ENCODE data around the gene KDM4C. TPM values are rescaled to one million over a fixed set of nuclear protein-coding genes. Genes with fewer than 3 reads are reported as not detected.

Gene KDM4C
- total RNA-seq, 1 donor from 2014 or later: 12.7 TPM

- intact Hi-C loops (cut with DNase I): no loop called here
- no peak for TF ChIP-seq CTCF (IDR thresholded peaks at IDR 0.05)
- Histone ChIP-seq H3K4me1 (no peaks in the 10 kb centered on the region), H3K27me3 (no peaks in the 10 kb centered on the region), H3K27ac (no peak overlapping the region), H3K4me3 (no peak overlapping the region), H3K9me3 (no peaks in the 10 kb centered on the region), H3K36me3 (no peaks in the 10 kb centered on the region)
- no peak for DNase-seq (ENCODE audit: low spot score in 2 of 2)
Measured at GRCh38 chr9:7209016-7209715, 451.4 kb downstream of the KDM4C start.

- no peak overlapping the region for H3K27ac ChIP-seq
- no peak for TF ChIP-seq CTCF (IDR thresholded peaks at IDR 0.05)
- H3K9me3 ChIP-seq: no peaks in the 10 kb centered on the region
- no peaks in the 10 kb centered on the region for H3K4me1 ChIP-seq
- H3K4me3 ChIP-seq: no peak overlapping the region
- intact Hi-C loops (cut with DNase I): no loop called here
- no peak for DNase-seq (ENCODE audit: low spot score in 2 of 2)
- no peaks in the 10 kb centered on the region for H3K36me3 ChIP-seq
- no peaks in the 10 kb centered on the region for H3K27me3 ChIP-seq
Measured at GRCh38 chr9:7209990-7210389, 452.2 kb downstream of the KDM4C start.

- Histone ChIP-seq H3K36me3 (no peaks in the 10 kb centered on the region), H3K4me3 (no peak overlapping the region), H3K9me3 (no peaks in the 10 kb centered on the region), H3K27me3 (no peaks in the 10 kb centered on the region), H3K27ac (no peak overlapping the region), H3K4me1 (no peaks in the 10 kb centered on the region)
- intact Hi-C loops (cut with DNase I): no loop called here
- no peak for DNase-seq (ENCODE audit: low spot score in 2 of 2)
- TF ChIP-seq CTCF (IDR thresholded peaks at IDR 0.05): no peak
Measured at GRCh38 chr9:7210854-7211637, 453.3 kb downstream of the KDM4C start.

GRCh38 chr9:7211657-7212056, 453.9 kb downstream of the KDM4C start:
- Histone ChIP-seq H3K4me1 (no peaks in the 10 kb centered on the region), H3K27me3 (no peaks in the 10 kb centered on the region), H3K9me3 (no peaks in the 10 kb centered on the region), H3K27ac (no peak overlapping the region), H3K36me3 (no peaks in the 10 kb centered on the region), H3K4me3 (no peak overlapping the region)
- no peak for DNase-seq (ENCODE audit: low spot score in 2 of 2)
- TF ChIP-seq CTCF (IDR thresholded peaks at IDR 0.05): no peak
- intact Hi-C loops (cut with DNase I): no loop called here

GRCh38 chr9:7212101-7212500, 454.3 kb downstream of the KDM4C start:
- Histone ChIP-seq H3K36me3 (no peaks in the 10 kb centered on the region), H3K27ac (no peak overlapping the region), H3K9me3 (no peaks in the 10 kb centered on the region), H3K4me3 (no peak overlapping the region), H3K4me1 (no peaks in the 10 kb centered on the region), H3K27me3 (no peaks in the 10 kb centered on the region)
- TF ChIP-seq CTCF (IDR thresholded peaks at IDR 0.05): no peak
- DNase-seq (ENCODE audit: low spot score in 2 of 2): no peak
- intact Hi-C loops (cut with DNase I): no loop called here
